GM12875 (cell line): Measurements from ENCODE around the gene SCAF1.

Source experiments
- H3K4me3 ChIP-seq: one replicate; pipeline ENCODE4 v1.5.1; 2011; ENCODE audit warnings: low read depth, low read length, control low read depth
- TF ChIP-seq, protein P1 (sequence below): IDR thresholded peaks from 2 replicates; pipeline ENCODE4 v1.5.1; 2011; ENCODE audit warnings: low read depth, mild to moderate bottlenecking, control low read depth, inconsistent platforms, low read length, moderate library complexity, borderline replicate concordance; ENCODE audit not compliant: insufficient read depth

The SCAF1 gene, protein sequence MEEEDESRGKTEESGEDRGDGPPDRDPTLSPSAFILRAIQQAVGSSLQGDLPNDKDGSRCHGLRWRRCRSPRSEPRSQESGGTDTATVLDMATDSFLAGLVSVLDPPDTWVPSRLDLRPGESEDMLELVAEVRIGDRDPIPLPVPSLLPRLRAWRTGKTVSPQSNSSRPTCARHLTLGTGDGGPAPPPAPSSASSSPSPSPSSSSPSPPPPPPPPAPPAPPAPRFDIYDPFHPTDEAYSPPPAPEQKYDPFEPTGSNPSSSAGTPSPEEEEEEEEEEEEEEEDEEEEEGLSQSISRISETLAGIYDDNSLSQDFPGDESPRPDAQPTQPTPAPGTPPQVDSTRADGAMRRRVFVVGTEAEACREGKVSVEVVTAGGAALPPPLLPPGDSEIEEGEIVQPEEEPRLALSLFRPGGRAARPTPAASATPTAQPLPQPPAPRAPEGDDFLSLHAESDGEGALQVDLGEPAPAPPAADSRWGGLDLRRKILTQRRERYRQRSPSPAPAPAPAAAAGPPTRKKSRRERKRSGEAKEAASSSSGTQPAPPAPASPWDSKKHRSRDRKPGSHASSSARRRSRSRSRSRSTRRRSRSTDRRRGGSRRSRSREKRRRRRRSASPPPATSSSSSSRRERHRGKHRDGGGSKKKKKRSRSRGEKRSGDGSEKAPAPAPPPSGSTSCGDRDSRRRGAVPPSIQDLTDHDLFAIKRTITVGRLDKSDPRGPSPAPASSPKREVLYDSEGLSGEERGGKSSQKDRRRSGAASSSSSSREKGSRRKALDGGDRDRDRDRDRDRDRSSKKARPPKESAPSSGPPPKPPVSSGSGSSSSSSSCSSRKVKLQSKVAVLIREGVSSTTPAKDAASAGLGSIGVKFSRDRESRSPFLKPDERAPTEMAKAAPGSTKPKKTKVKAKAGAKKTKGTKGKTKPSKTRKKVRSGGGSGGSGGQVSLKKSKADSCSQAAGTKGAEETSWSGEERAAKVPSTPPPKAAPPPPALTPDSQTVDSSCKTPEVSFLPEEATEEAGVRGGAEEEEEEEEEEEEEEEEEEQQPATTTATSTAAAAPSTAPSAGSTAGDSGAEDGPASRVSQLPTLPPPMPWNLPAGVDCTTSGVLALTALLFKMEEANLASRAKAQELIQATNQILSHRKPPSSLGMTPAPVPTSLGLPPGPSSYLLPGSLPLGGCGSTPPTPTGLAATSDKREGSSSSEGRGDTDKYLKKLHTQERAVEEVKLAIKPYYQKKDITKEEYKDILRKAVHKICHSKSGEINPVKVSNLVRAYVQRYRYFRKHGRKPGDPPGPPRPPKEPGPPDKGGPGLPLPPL

GRCh38 chr19:49641688-49642491 is at the start of gene SCAF1:
Gene SCAF1, plus strand, starts transcription at chr19:49642209. Its CDS starts 2,818 bp downstream, at chr19:49645027.
- TF ChIP-seq, protein P1, sequence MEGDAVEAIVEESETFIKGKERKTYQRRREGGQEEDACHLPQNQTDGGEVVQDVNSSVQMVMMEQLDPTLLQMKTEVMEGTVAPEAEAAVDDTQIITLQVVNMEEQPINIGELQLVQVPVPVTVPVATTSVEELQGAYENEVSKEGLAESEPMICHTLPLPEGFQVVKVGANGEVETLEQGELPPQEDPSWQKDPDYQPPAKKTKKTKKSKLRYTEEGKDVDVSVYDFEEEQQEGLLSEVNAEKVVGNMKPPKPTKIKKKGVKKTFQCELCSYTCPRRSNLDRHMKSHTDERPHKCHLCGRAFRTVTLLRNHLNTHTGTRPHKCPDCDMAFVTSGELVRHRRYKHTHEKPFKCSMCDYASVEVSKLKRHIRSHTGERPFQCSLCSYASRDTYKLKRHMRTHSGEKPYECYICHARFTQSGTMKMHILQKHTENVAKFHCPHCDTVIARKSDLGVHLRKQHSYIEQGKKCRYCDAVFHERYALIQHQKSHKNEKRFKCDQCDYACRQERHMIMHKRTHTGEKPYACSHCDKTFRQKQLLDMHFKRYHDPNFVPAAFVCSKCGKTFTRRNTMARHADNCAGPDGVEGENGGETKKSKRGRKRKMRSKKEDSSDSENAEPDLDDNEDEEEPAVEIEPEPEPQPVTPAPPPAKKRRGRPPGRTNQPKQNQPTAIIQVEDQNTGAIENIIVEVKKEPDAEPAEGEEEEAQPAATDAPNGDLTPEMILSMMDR, result no peak
- H3K4me3 ChIP-seq, result peak within 1 kb of the TSS; percentile 90

DNA sequence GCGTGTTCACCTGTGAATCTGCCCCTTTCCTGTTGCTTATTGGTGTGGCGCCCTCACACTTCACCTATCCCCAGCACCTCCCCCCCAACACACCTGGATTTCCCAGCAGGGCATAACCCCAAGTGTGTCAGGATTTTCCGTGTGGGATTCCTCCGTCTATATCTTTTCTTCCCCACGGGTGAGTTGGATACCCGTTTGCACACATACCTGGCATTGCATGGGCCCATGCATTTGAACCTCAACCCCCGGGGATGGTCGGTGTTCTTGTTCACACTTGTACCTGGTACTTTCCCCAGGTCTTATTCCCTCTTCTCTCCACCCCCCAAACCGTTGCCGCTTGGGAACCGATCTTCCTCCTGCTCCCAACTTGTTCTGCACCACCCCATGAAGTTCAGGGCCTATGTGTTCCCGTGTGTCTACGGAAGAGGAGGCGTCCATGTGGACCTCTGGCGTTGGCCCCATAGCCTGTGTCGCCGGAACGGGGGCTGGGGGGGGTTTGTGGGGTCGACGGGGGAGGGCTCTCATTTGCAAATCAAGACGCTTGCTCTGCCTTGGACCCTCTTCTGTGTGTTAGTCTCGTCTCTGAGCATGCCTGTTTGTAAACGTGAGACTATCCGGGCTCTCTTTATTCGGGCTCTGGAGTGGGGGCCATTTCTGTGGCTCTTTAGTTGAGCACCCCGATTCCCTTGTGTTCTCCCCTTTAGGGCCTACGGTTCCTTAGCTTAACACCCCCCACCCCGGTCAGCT is 49.4 kb upstream of the SCAF1 start:
- peak overlapping the region; percentile 92 for H3K4me3 ChIP-seq

GRCh38 chr19:49593233-49594113 is 48.5 kb upstream of the SCAF1 start:
- peak overlapping the region; percentile 92 for H3K4me3 ChIP-seq
- TF ChIP-seq, protein P1, result no peak

More for the DNA sequence above, 49.4 kb upstream of the SCAF1 start:
- TF ChIP-seq, protein P1, result no peak

DNA sequence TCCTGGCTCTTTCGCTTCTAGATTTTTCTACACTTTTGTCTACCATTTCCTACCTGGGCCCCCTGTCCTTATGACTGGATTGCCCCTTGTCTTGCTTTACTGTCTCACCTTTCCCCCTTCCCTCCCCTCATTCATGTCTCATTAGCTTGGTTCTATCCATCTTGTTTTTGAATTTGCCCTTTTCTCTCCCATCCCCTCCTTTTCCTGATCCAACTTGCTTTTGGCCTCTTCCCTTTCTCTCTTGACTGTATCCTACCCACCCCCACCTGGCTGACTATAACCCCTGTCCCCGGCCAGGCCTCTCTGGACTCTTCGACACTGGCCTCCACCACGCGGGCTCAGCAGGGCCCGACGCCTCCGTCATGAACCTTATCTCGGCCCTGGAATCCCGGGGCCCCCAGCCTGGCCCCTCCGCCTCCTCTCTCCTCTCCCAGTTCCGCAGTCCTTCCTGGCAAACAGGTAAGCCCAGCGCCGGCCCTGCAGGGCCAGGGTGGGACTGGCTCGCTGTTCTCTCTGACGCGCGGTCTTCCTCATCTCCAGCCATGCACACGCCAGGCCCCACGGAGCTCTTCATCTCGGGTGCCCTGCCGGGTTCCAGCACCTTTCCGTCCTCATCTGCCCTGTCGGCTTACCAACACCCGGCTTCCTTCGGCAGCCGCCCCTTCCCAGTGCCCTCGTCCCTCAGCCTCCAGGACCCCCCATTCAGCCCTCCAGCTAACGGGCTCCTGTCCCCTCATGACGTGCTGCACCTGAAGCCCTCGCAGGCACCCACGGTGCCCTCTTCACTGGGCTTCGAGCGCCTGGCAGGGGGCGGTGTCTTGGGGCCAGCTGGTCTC is 47.6 kb upstream of the SCAF1 start:
- TF ChIP-seq, protein P1, result no peak
- H3K4me3 ChIP-seq, result no peak overlapping the region
